Ramos (cell line): ENCODE data around the gene TCF7.
"Not testable (repeated sequence)": the region's sequence is repeated elsewhere in the genome, so short reads cannot be mapped to it uniquely, and the experiment has no call there.

Experiments used
- in situ Hi-C: fragments of 300-500 bp; cut with MboI; formaldehyde crosslinking; loops from one replicate; pipeline ENCODE4 v1.14.3; 2022; ENCODE audit warnings: low sequenced_read_pairs; ENCODE audit not compliant: unreplicated experiment

The TCF7 gene

GRCh38 chr5:134142052-134142451 is 27.6 kb downstream of the TCF7 start:
- in situ Hi-C loops, result loop anchor here (5.0 kb wide), 1 partner anchor 100 kb away; no protein-coding TSS in a partner anchor

- in situ Hi-C loops, result loop anchor here (5.0 kb wide), 1 partner anchor 101 kb away; no protein-coding TSS in a partner anchor
Observed at GRCh38 chr5:134142806-134143205, 28.3 kb downstream of the TCF7 start.

- in situ Hi-C loops, result loop anchor here (5.0 kb wide), 1 partner anchor 101 kb away; no protein-coding TSS in a partner anchor
Observed at GRCh38 chr5:134143431-134143830, 28.9 kb downstream of the TCF7 start.

GRCh38 chr5:134143944-134144941 is 29.8 kb downstream of the TCF7 start:
- in situ Hi-C loops, result loop anchor here (5.0 kb wide), 1 partner anchor 102 kb away; no protein-coding TSS in a partner anchor

- in situ Hi-C loops, result no loop called here
Observed at GRCh38 chr5:134145041-134145757, 30.7 kb downstream of the TCF7 start.

GRCh38 chr5:134145779-134146581 is 31.5 kb downstream of the TCF7 start:
- in situ Hi-C loops, result no loop called here

- in situ Hi-C loops, result no loop called here
Observed at GRCh38 chr5:134146651-134147518, 32.4 kb downstream of the TCF7 start.

GRCh38 chr5:134148316-134148715 is 33.8 kb downstream of the TCF7 start:
- in situ Hi-C loops, result no loop called here

- in situ Hi-C loops, result no loop called here
Observed at GRCh38 chr5:134148986-134149539, 34.6 kb downstream of the TCF7 start.

GRCh38 chr5:134149571-134150303 is 35.3 kb downstream of the TCF7 start:
- in situ Hi-C loops, result no loop called here

- in situ Hi-C loops, result no loop called here
Observed at GRCh38 chr5:134151723-134152122, 37.2 kb downstream of the TCF7 start.

GRCh38 chr5:134152173-134152832 is 37.8 kb downstream of the TCF7 start:
- in situ Hi-C loops, result not testable (repeated sequence)

GRCh38 chr5:134153241-134153640 is 38.8 kb downstream of the TCF7 start:
- in situ Hi-C loops, result no loop called here

- in situ Hi-C loops, result no loop called here
Observed at GRCh38 chr5:134153657-134154056, 39.2 kb downstream of the TCF7 start.

- in situ Hi-C loops, result no loop called here
Observed at GRCh38 chr5:134161513-134162395, 47.3 kb downstream of the TCF7 start.

GRCh38 chr5:134162592-134162991 is 48.1 kb downstream of the TCF7 start:
- in situ Hi-C loops, result no loop called here

- in situ Hi-C loops, result no loop called here
Observed at GRCh38 chr5:134171972-134172371, 57.5 kb downstream of the TCF7 start.
